ENCODE measurements around the gene PRPF6. TPM values are rescaled to one million over a fixed set of nuclear protein-coding genes. Genes with fewer than 3 reads are reported as not detected.
A peak's percentile ranks its signal among the peaks of the same experiment; 100 is the strongest.

The PRPF6 gene
- total and polyA plus RNA-seq, 2 of the 13 experiments (the other 11 are each of a cell fraction or from before 2014, with no cell fraction given), result 63.7 to 101 TPM

DNA sequence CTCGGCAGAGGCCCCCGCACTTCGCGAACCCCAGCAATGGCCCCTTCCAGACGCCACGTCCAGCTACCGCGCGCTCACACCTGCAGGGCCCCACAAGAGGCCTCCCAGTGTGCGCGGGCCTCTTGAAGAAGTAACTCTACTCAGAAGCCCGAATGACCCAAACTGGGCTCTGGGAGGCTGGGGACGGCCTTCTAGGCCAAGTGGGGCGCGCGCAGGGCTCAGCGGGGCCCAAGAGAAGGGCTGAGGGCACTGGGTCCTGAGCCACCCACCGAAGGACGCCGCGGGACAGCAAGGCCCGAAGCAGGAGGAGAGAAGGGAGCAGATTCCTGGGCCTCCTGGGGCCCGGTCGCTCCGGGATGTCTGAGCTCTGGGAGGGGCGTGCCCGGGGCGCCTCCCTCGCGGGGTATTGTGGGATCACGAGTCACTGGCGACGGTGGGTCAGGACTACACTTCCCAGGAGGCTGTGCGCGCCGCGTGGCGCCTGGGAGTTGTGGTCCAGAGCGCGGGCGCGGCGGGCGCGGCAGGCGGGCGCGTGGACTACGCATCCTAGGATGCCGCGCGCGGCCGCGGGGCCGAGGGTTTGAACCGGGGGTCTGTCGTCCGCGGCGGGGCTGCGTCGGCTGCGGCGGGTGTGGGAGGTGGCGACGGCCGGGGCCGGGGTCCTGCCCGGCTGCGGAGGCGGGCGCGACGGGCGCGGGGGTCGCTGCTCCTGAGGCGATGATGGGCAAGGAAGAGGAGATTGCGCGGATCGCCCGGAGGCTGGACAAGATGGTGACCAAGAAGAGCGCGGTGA is 81.9 kb downstream of the PRPF6 start, which contains the start of gene TCEA2 (continued):
- TF ChIP-seq, protein P1, sequence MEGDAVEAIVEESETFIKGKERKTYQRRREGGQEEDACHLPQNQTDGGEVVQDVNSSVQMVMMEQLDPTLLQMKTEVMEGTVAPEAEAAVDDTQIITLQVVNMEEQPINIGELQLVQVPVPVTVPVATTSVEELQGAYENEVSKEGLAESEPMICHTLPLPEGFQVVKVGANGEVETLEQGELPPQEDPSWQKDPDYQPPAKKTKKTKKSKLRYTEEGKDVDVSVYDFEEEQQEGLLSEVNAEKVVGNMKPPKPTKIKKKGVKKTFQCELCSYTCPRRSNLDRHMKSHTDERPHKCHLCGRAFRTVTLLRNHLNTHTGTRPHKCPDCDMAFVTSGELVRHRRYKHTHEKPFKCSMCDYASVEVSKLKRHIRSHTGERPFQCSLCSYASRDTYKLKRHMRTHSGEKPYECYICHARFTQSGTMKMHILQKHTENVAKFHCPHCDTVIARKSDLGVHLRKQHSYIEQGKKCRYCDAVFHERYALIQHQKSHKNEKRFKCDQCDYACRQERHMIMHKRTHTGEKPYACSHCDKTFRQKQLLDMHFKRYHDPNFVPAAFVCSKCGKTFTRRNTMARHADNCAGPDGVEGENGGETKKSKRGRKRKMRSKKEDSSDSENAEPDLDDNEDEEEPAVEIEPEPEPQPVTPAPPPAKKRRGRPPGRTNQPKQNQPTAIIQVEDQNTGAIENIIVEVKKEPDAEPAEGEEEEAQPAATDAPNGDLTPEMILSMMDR (CRISPR knock-in tag; IDR thresholded peaks at IDR 0.05), result peak; percentile 32; the same call in 1 of the 2 replicates
- 0 out of 2 replicates have a peak, but pooled peaks have one; percentile 86 for TF ChIP-seq ZFYVE20 (CRISPR knock-in tag; IDR thresholded peaks at IDR 0.05; ENCODE audit: borderline replicate concordance, low read depth)
- TF ChIP-seq ZNF644 (CRISPR knock-in tag; IDR thresholded peaks at IDR 0.05; ENCODE audit: low read depth), result peak; percentile 35; the same call in 1 of the 2 replicates
- peak; percentile 91 for TF ChIP-seq TSC22D2 (CRISPR knock-in tag; IDR thresholded peaks at IDR 0.05; ENCODE audit: borderline replicate concordance)
- TF ChIP-seq, protein P2, sequence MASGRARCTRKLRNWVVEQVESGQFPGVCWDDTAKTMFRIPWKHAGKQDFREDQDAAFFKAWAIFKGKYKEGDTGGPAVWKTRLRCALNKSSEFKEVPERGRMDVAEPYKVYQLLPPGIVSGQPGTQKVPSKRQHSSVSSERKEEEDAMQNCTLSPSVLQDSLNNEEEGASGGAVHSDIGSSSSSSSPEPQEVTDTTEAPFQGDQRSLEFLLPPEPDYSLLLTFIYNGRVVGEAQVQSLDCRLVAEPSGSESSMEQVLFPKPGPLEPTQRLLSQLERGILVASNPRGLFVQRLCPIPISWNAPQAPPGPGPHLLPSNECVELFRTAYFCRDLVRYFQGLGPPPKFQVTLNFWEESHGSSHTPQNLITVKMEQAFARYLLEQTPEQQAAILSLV (CRISPR knock-in tag; IDR thresholded peaks at IDR 0.05; ENCODE audit: borderline replicate concordance), result peak; percentile 93; the same call in 1 of the 2 replicates
- TF ChIP-seq, protein P3, sequence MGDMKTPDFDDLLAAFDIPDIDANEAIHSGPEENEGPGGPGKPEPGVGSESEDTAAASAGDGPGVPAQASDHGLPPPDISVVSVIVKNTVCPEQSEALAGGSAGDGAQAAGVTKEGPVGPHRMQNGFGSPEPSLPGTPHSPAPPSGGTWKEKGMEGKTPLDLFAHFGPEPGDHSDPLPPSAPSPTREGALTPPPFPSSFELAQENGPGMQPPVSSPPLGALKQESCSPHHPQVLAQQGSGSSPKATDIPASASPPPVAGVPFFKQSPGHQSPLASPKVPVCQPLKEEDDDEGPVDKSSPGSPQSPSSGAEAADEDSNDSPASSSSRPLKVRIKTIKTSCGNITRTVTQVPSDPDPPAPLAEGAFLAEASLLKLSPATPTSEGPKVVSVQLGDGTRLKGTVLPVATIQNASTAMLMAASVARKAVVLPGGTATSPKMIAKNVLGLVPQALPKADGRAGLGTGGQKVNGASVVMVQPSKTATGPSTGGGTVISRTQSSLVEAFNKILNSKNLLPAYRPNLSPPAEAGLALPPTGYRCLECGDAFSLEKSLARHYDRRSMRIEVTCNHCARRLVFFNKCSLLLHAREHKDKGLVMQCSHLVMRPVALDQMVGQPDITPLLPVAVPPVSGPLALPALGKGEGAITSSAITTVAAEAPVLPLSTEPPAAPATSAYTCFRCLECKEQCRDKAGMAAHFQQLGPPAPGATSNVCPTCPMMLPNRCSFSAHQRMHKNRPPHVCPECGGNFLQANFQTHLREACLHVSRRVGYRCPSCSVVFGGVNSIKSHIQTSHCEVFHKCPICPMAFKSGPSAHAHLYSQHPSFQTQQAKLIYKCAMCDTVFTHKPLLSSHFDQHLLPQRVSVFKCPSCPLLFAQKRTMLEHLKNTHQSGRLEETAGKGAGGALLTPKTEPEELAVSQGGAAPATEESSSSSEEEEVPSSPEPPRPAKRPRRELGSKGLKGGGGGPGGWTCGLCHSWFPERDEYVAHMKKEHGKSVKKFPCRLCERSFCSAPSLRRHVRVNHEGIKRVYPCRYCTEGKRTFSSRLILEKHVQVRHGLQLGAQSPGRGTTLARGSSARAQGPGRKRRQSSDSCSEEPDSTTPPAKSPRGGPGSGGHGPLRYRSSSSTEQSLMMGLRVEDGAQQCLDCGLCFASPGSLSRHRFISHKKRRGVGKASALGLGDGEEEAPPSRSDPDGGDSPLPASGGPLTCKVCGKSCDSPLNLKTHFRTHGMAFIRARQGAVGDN (CRISPR knock-in tag; IDR thresholded peaks at IDR 0.05), result peak; percentile 96
- no peak; the same call in none of the 2 replicates for TF ChIP-seq EED (CRISPR knock-in tag; IDR thresholded peaks at IDR 0.05)
- no peak for TF ChIP-seq IKZF1 (IDR thresholded peaks at IDR 0.05)
- TF ChIP-seq MIXL1 (CRISPR knock-in tag; IDR thresholded peaks at IDR 0.05), result peak; percentile 82
- TF ChIP-seq SP2 (CRISPR knock-in tag; IDR thresholded peaks at IDR 0.05), result peak; percentile 69; the same call in 1 of the 2 replicates
- TF ChIP-seq, protein P4, sequence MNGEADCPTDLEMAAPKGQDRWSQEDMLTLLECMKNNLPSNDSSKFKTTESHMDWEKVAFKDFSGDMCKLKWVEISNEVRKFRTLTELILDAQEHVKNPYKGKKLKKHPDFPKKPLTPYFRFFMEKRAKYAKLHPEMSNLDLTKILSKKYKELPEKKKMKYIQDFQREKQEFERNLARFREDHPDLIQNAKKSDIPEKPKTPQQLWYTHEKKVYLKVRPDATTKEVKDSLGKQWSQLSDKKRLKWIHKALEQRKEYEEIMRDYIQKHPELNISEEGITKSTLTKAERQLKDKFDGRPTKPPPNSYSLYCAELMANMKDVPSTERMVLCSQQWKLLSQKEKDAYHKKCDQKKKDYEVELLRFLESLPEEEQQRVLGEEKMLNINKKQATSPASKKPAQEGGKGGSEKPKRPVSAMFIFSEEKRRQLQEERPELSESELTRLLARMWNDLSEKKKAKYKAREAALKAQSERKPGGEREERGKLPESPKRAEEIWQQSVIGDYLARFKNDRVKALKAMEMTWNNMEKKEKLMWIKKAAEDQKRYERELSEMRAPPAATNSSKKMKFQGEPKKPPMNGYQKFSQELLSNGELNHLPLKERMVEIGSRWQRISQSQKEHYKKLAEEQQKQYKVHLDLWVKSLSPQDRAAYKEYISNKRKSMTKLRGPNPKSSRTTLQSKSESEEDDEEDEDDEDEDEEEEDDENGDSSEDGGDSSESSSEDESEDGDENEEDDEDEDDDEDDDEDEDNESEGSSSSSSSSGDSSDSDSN (CRISPR knock-in tag; IDR thresholded peaks at IDR 0.05), result peak; percentile 66
- TF ChIP-seq FOXO1 (CRISPR knock-in tag; IDR thresholded peaks at IDR 0.05), result peak; percentile 73; the same call in 1 of the 2 replicates
- TF ChIP-seq FOSL1 (CRISPR knock-in tag; IDR thresholded peaks at IDR 0.05; ENCODE audit: borderline replicate concordance), result no peak
- TF ChIP-seq ZNF672 (CRISPR knock-in tag; IDR thresholded peaks at IDR 0.05), result peak; percentile 63; the same call in 1 of the 2 replicates
- TF ChIP-seq ZNF776 (CRISPR knock-in tag; IDR thresholded peaks at IDR 0.05), result peak; percentile 92

Data from HepG2 (cell line).